ENCODE results near the gene WNT8B. TPM values are rescaled to one million over a fixed set of nuclear protein-coding genes. Genes with fewer than 3 reads are reported as not detected.

WNT8B gene
- polyA plus RNA-seq (2013, experiment 1 of 2), result 0.18 TPM
- polyA plus RNA-seq (2013, experiment 2 of 2), result not detected

- no peaks in the 10 kb centered on the region for H3K9me3 ChIP-seq (ENCODE audit: control insufficient read depth, low read length)
- no peak within 1 kb of the TSS for H3K4me3 ChIP-seq (ENCODE audit: extremely low read depth, insufficient read depth, low read length, poor library complexity, severe bottlenecking)
- H3K4me1 ChIP-seq (ENCODE audit: control insufficient read depth, insufficient read depth, low read length, poor library complexity, severe bottlenecking), result no peaks in the 10 kb centered on the region
- no peaks in the 10 kb centered on the region for H3K36me3 ChIP-seq (ENCODE audit: control insufficient read depth, insufficient read depth, low read length)
- no peak within 1 kb of the TSS for H3K27ac ChIP-seq (ENCODE audit: low read depth, low read length, severe bottlenecking)
- WGBS, 2 experiments (ENCODE audit: insufficient coverage in 2 of 2), result 52 to 57% methylated on average over 2 of the region's 4 CpGs
These were observed at the start of gene WNT8B for GRCh38 chr10:100462709-100463108. TSS of gene WNT8B (plus strand) at chr10:100463009. CDS start at chr10:100463169, 160 bp downstream.

DNA sequence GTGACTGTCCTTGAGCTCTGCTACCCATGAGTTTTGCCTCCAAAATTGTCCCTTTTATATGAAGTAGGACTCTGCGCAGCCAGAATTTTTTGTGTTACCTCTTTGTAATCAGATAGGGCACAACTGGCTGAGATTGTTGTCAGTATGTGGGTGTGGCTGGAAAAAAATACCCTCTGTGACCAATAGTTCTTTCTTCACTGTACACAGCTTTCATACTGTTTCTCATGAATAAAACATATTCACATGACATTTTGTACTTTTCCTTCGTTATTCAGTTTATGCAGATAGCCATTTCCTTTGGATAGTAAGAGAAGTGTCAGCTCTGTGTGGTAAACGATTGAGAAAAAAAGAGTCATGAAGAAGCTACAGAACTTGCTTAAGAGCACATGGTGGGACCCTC lies 49.6 kb upstream of the WNT8B start:
- Histone ChIP-seq H3K36me3 (ENCODE audit: control insufficient read depth, insufficient read depth, low read length) (no peaks in the 10 kb centered on the region), H3K4me1 (ENCODE audit: control insufficient read depth, insufficient read depth, low read length, poor library complexity, severe bottlenecking) (no peaks in the 10 kb centered on the region), H3K9me3 (ENCODE audit: control insufficient read depth, low read length) (no peaks in the 10 kb centered on the region), H3K4me3 (ENCODE audit: extremely low read depth, insufficient read depth, low read length, poor library complexity, severe bottlenecking) (no peak overlapping the region), H3K27ac (ENCODE audit: low read depth, low read length, severe bottlenecking) (no peak overlapping the region)
- 88 to 94% methylated on average over 1 to 2 of the region's 3 CpGs for WGBS, 2 experiments (ENCODE audit: insufficient coverage in 2 of 2)

- no peak overlapping the region for H3K27ac ChIP-seq (ENCODE audit: low read depth, low read length, severe bottlenecking)
- no peaks in the 10 kb centered on the region for H3K36me3 ChIP-seq (ENCODE audit: control insufficient read depth, insufficient read depth, low read length)
- no peaks in the 10 kb centered on the region for H3K4me1 ChIP-seq (ENCODE audit: control insufficient read depth, insufficient read depth, low read length, poor library complexity, severe bottlenecking)
- 89 to 92% methylated on average over 3 of the region's 4 CpGs for WGBS, 2 experiments (ENCODE audit: insufficient coverage in 2 of 2)
- no peak overlapping the region for H3K4me3 ChIP-seq (ENCODE audit: extremely low read depth, insufficient read depth, low read length, poor library complexity, severe bottlenecking)
- H3K9me3 ChIP-seq (ENCODE audit: control insufficient read depth, low read length), result no peaks in the 10 kb centered on the region
These were observed 42.8 kb upstream of the WNT8B start for GRCh38 chr10:100419911-100420449.

- Histone ChIP-seq H3K4me3 (ENCODE audit: extremely low read depth, insufficient read depth, low read length, poor library complexity, severe bottlenecking) (no peak overlapping the region), H3K36me3 (ENCODE audit: control insufficient read depth, insufficient read depth, low read length) (no peaks in the 10 kb centered on the region), H3K9me3 (ENCODE audit: control insufficient read depth, low read length) (no peaks in the 10 kb centered on the region), H3K4me1 (ENCODE audit: control insufficient read depth, insufficient read depth, low read length, poor library complexity, severe bottlenecking) (no peaks in the 10 kb centered on the region), H3K27ac (ENCODE audit: low read depth, low read length, severe bottlenecking) (no peak overlapping the region)
- WGBS, 2 experiments (ENCODE audit: insufficient coverage in 2 of 2), result no CpG with 5 or more reads among the region's 2 CpGs
These were observed 35.4 kb upstream of the WNT8B start for GRCh38 chr10:100427374-100427773.

- H3K4me3 ChIP-seq (ENCODE audit: extremely low read depth, insufficient read depth, low read length, poor library complexity, severe bottlenecking), result no peak overlapping the region
- no peaks in the 10 kb centered on the region for H3K4me1 ChIP-seq (ENCODE audit: control insufficient read depth, insufficient read depth, low read length, poor library complexity, severe bottlenecking)
- WGBS, 2 experiments (ENCODE audit: insufficient coverage in 2 of 2), result 23 to 25% methylated on average over 9 to 10 of the region's 13 CpGs
- no peaks in the 10 kb centered on the region for H3K36me3 ChIP-seq (ENCODE audit: control insufficient read depth, insufficient read depth, low read length)
- H3K27ac ChIP-seq (ENCODE audit: low read depth, low read length, severe bottlenecking), result no peak overlapping the region
- no peaks in the 10 kb centered on the region for H3K9me3 ChIP-seq (ENCODE audit: control insufficient read depth, low read length)
These were observed 29.3 kb upstream of the WNT8B start for GRCh38 chr10:100433253-100434240.

DNA sequence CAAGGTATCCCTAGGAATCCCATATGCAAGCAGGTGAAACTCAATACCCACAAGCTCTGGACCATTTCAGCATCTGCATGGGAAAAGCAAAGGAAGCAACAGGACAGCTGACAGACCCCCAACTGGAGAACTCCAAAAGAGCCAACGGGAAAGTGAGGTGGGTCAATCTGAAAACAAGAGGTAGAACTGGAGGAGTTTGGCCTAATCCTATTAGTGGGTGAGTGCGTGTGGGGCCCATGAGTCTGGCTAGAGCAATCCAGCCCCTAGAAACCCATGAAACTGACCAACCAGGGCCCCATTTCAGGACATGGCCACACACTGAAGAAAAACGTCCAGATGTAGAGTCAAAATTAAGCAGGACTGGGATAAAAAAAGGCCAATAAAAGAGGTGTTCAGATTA lies 26.6 kb upstream of the WNT8B start:
- H3K36me3 ChIP-seq (ENCODE audit: control insufficient read depth, insufficient read depth, low read length), result no peaks in the 10 kb centered on the region
- H3K4me1 ChIP-seq (ENCODE audit: control insufficient read depth, insufficient read depth, low read length, poor library complexity, severe bottlenecking), result no peaks in the 10 kb centered on the region
- no peaks in the 10 kb centered on the region for H3K9me3 ChIP-seq (ENCODE audit: control insufficient read depth, low read length)
- H3K4me3 ChIP-seq (ENCODE audit: extremely low read depth, insufficient read depth, low read length, poor library complexity, severe bottlenecking), result no peak overlapping the region
- H3K27ac ChIP-seq (ENCODE audit: low read depth, low read length, severe bottlenecking), result no peak overlapping the region
- 20 to 60% methylated on average over 1 to 2 of the region's 3 CpGs for WGBS, 2 experiments (ENCODE audit: insufficient coverage in 2 of 2)

GRCh38 chr10:100438674-100439315 lies 24.0 kb upstream of the WNT8B start:
- no peaks in the 10 kb centered on the region for H3K36me3 ChIP-seq (ENCODE audit: control insufficient read depth, insufficient read depth, low read length)
- no peak overlapping the region for H3K27ac ChIP-seq (ENCODE audit: low read depth, low read length, severe bottlenecking)
- no peaks in the 10 kb centered on the region for H3K9me3 ChIP-seq (ENCODE audit: control insufficient read depth, low read length)
- no peak overlapping the region for H3K4me3 ChIP-seq (ENCODE audit: extremely low read depth, insufficient read depth, low read length, poor library complexity, severe bottlenecking)
- no peaks in the 10 kb centered on the region for H3K4me1 ChIP-seq (ENCODE audit: control insufficient read depth, insufficient read depth, low read length, poor library complexity, severe bottlenecking)
- 86 to 96% methylated on average over 2 to 4 of the region's 6 CpGs for WGBS, 2 experiments (ENCODE audit: insufficient coverage in 2 of 2)

- no peak overlapping the region for H3K4me3 ChIP-seq (ENCODE audit: extremely low read depth, insufficient read depth, low read length, poor library complexity, severe bottlenecking)
- no peaks in the 10 kb centered on the region for H3K36me3 ChIP-seq (ENCODE audit: control insufficient read depth, insufficient read depth, low read length)
- H3K27ac ChIP-seq (ENCODE audit: low read depth, low read length, severe bottlenecking), result no peak overlapping the region
- H3K4me1 ChIP-seq (ENCODE audit: control insufficient read depth, insufficient read depth, low read length, poor library complexity, severe bottlenecking), result no peaks in the 10 kb centered on the region
- no peaks in the 10 kb centered on the region for H3K9me3 ChIP-seq (ENCODE audit: control insufficient read depth, low read length)
- 67 to 97% methylated on average over 1 to 3 of the region's 3 CpGs for WGBS, 2 experiments (ENCODE audit: insufficient coverage in 2 of 2)
These were observed 20.3 kb upstream of the WNT8B start for GRCh38 chr10:100442548-100442947.

- Histone ChIP-seq H3K27ac (ENCODE audit: low read depth, low read length, severe bottlenecking) (no peak overlapping the region), H3K9me3 (ENCODE audit: control insufficient read depth, low read length) (no peaks in the 10 kb centered on the region), H3K4me3 (ENCODE audit: extremely low read depth, insufficient read depth, low read length, poor library complexity, severe bottlenecking) (no peak overlapping the region), H3K36me3 (ENCODE audit: control insufficient read depth, insufficient read depth, low read length) (no peaks in the 10 kb centered on the region), H3K4me1 (ENCODE audit: control insufficient read depth, insufficient read depth, low read length, poor library complexity, severe bottlenecking) (no peaks in the 10 kb centered on the region)
- 45 to 100% methylated on average over 1 to 2 of the region's 4 CpGs for WGBS, 2 experiments (ENCODE audit: insufficient coverage in 2 of 2)
These were observed 16.6 kb upstream of the WNT8B start for GRCh38 chr10:100446130-100446761.

DNA sequence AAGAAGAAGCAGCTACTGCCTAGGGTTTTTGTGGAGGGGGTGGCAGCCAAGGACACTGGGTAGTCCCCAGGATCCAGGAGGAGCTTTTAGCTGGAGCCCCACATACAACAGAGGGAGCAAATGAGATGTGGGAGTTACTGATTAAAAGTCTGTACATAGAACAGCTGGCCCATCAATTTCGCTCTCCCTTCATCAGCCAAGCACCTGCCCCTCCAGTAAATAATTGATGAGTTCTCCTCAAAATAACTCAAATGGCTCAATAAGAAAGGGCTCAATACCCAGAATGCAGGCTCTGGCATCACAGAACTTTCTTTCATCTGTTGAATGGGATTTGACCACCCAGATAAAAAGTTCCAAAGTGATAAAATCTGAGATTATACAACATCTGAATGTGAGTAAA lies 15.1 kb upstream of the WNT8B start:
- no peaks in the 10 kb centered on the region for H3K9me3 ChIP-seq (ENCODE audit: control insufficient read depth, low read length)
- H3K4me1 ChIP-seq (ENCODE audit: control insufficient read depth, insufficient read depth, low read length, poor library complexity, severe bottlenecking), result no peaks in the 10 kb centered on the region
- no peak overlapping the region for H3K4me3 ChIP-seq (ENCODE audit: extremely low read depth, insufficient read depth, low read length, poor library complexity, severe bottlenecking)
- H3K36me3 ChIP-seq (ENCODE audit: control insufficient read depth, insufficient read depth, low read length), result no peaks in the 10 kb centered on the region
- WGBS, 2 experiments (ENCODE audit: insufficient coverage in 2 of 2), result no CpG with 5 or more reads among the region's 1 CpG
- no peak overlapping the region for H3K27ac ChIP-seq (ENCODE audit: low read depth, low read length, severe bottlenecking)

Measured in mesodermal cell (in vitro differentiated cells).